Measurements from ENCODE around the gene PPDPF.

The PPDPF gene

GRCh38 chr20:63522981-63523611 lies 2.5 kb downstream of the PPDPF start:
- DNase-seq (ENCODE audit: low read depth): no peak
- no peak for TF ChIP-seq CTCF (IDR thresholded peaks at IDR 0.05; ENCODE audit: insufficient read depth, low read depth, low read length, missing control alignments)
- no peak overlapping the region for H3K4me3 ChIP-seq (ENCODE audit: low read depth, low read length)

- H3K4me3 ChIP-seq (ENCODE audit: low read depth, low read length): no peak overlapping the region
Observed at GRCh38 chr20:63525185-63525584, 4.6 kb downstream of the PPDPF start.

GRCh38 chr20:63525971-63526370 lies 5.4 kb downstream of the PPDPF start:
- no peak for TF ChIP-seq CTCF (IDR thresholded peaks at IDR 0.05; ENCODE audit: insufficient read depth, low read depth, low read length, missing control alignments)
- peak; percentile 17 for DNase-seq (ENCODE audit: low read depth)
- no peak overlapping the region for H3K4me3 ChIP-seq (ENCODE audit: low read depth, low read length)

More at GRCh38 chr20:63525185-63525584, 4.6 kb downstream of the PPDPF start:
- DNase-seq (ENCODE audit: low read depth): peak; percentile 3
- TF ChIP-seq CTCF (IDR thresholded peaks at IDR 0.05; ENCODE audit: insufficient read depth, low read depth, low read length, missing control alignments): no peak

GRCh38 chr20:63527184-63527583 lies 6.6 kb downstream of the PPDPF start:
- DNase-seq (ENCODE audit: low read depth): no peak
- no peak overlapping the region for H3K4me3 ChIP-seq (ENCODE audit: low read depth, low read length)
- TF ChIP-seq CTCF (IDR thresholded peaks at IDR 0.05; ENCODE audit: insufficient read depth, low read depth, low read length, missing control alignments): no peak

- TF ChIP-seq CTCF (IDR thresholded peaks at IDR 0.05; ENCODE audit: insufficient read depth, low read depth, low read length, missing control alignments): no peak
- no peak overlapping the region for H3K4me3 ChIP-seq (ENCODE audit: low read depth, low read length)
- DNase-seq (ENCODE audit: low read depth): peak; percentile 1
Observed at GRCh38 chr20:63529180-63529860, 8.8 kb downstream of the PPDPF start.

GRCh38 chr20:63529861-63530787 lies 9.6 kb downstream of the PPDPF start:
- no peak overlapping the region for H3K4me3 ChIP-seq (ENCODE audit: low read depth, low read length)
- no peak for TF ChIP-seq CTCF (IDR thresholded peaks at IDR 0.05; ENCODE audit: insufficient read depth, low read depth, low read length, missing control alignments)
- DNase-seq (ENCODE audit: low read depth): no peak
